SK-N-SH treated with all-trans-retinoic acid at 6 μM for 48 hours (cell line): ENCODE data around the gene TPK1.

Source experiments
- ATAC-seq: fragments of 200-7000 bp; cut with Tn5 transposase; 3 replicates; pipeline ENCODE4 v1.9.1; 2020; ENCODE audit warnings: mild to moderate bottlenecking, moderate library complexity
- BACH2 ChIP-seq: fragments of 250-450 bp; sonication (Bioruptor Pico); IDR thresholded peaks from 2 replicates; pipeline ENCODE4 v1.9.0; 2021; ENCODE audit warnings: mild to moderate bottlenecking, borderline replicate concordance
- CSDC2 ChIP-seq: fragments of 250-450 bp; sonication (Bioruptor Pico); IDR thresholded peaks from 2 replicates; pipeline ENCODE4 v1.5.0; 2020; ENCODE audit warnings: mild to moderate bottlenecking, moderate library complexity
- ESRRG ChIP-seq: fragments of 250-450 bp; sonication (Bioruptor Pico); IDR thresholded peaks from 2 replicates; pipeline ENCODE4 v1.6.1; 2021; ENCODE audit warnings: mild to moderate bottlenecking
- GLIS3 ChIP-seq: fragments of 250-450 bp; sonication (Bioruptor Pico); IDR thresholded peaks from 2 replicates; pipeline ENCODE4 v1.5.0; 2020; ENCODE audit warnings: mild to moderate bottlenecking, moderate library complexity
- OSR1 ChIP-seq: fragments of 250-450 bp; sonication (Bioruptor Pico); IDR thresholded peaks from 2 replicates; pipeline ENCODE4 v1.8.0; 2022; ENCODE audit warnings: moderate library complexity, mild to moderate bottlenecking, inconsistent platforms
- RARB ChIP-seq: fragments of 250-450 bp; sonication (Bioruptor Pico); IDR thresholded peaks from 2 replicates; pipeline ENCODE4 v1.8.0; 2021; ENCODE audit warnings: mild to moderate bottlenecking, moderate library complexity
- SNAI2 ChIP-seq: fragments of 250-450 bp; sonication (Bioruptor Pico); IDR thresholded peaks from 2 replicates; pipeline ENCODE4 v1.5.0; 2020; ENCODE audit warnings: mild to moderate bottlenecking, moderate library complexity
- TCF4 ChIP-seq: fragments of 250-450 bp; sonication (Bioruptor Pico); IDR thresholded peaks from 2 replicates; pipeline ENCODE4 v1.8.0; 2021; ENCODE audit warnings: mild to moderate bottlenecking, moderate library complexity, borderline replicate concordance
- TOX ChIP-seq: fragments of 250-450 bp; sonication (Bioruptor Pico); IDR thresholded peaks from 2 replicates; pipeline ENCODE4 v1.8.0; 2021; ENCODE audit warnings: mild to moderate bottlenecking, moderate library complexity, borderline replicate concordance
- ZC3H10 ChIP-seq: fragments of 250-450 bp; sonication (Bioruptor Pico); IDR thresholded peaks from 2 replicates; pipeline ENCODE4 v1.5.1; 2021; ENCODE audit warnings: mild to moderate bottlenecking, moderate library complexity
- ZFP3 ChIP-seq: fragments of 250-450 bp; sonication (Bioruptor Pico); IDR thresholded peaks from 2 replicates; pipeline ENCODE4 v1.5.0; 2020; ENCODE audit warnings: mild to moderate bottlenecking, moderate library complexity
- ZFP30 ChIP-seq: fragments of 450-650 bp; formaldehyde crosslinking; IDR thresholded peaks from 2 replicates; pipeline ENCODE4 v1.5.0; 2022; ENCODE audit warnings: mild to moderate bottlenecking, moderate library complexity
- ZNF565 ChIP-seq: fragments of 450-650 bp; formaldehyde crosslinking; conservative IDR thresholded peaks from 2 replicates; pipeline ENCODE4 v1.5.0; 2020; ENCODE audit warnings: low read depth, mild to moderate bottlenecking, moderate library complexity
- TF ChIP-seq, protein P1 (sequence below): fragments of 250-450 bp; sonication (Bioruptor Pico); IDR thresholded peaks from 2 replicates; pipeline ENCODE4 v1.8.0; 2020; ENCODE audit warnings: mild to moderate bottlenecking, moderate library complexity, borderline replicate concordance
- TF ChIP-seq, protein P2 (sequence below): fragments of 250-450 bp; sonication (Bioruptor Pico); IDR thresholded peaks from 2 replicates; pipeline ENCODE4 v1.5.1; 2021; ENCODE audit warnings: mild to moderate bottlenecking, moderate library complexity

Gene TPK1

DNA sequence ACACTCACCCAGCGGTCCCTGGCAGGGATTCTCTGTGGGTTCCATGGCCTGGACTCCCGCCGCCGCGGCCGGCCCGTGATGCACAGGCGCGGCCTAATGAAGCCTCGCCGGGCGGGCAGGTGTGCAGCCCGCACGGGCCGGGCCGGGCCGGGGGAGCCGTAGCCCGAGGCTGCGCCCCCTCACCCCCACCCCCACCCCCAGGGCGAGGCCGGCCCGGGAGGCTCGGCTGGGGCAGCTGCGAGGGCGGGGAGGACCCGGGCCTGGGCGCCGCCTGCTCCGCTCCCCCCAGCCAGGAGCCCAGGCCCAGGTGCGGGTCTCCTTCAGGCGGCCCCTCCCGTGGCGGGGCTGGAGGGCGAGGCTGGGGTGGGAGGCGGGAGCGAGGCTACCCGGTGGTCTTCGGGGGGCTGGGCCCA is 432.2 kb downstream of the TPK1 start, which contains the start of gene NOBOX (continued):
- TF ChIP-seq, protein P1, sequence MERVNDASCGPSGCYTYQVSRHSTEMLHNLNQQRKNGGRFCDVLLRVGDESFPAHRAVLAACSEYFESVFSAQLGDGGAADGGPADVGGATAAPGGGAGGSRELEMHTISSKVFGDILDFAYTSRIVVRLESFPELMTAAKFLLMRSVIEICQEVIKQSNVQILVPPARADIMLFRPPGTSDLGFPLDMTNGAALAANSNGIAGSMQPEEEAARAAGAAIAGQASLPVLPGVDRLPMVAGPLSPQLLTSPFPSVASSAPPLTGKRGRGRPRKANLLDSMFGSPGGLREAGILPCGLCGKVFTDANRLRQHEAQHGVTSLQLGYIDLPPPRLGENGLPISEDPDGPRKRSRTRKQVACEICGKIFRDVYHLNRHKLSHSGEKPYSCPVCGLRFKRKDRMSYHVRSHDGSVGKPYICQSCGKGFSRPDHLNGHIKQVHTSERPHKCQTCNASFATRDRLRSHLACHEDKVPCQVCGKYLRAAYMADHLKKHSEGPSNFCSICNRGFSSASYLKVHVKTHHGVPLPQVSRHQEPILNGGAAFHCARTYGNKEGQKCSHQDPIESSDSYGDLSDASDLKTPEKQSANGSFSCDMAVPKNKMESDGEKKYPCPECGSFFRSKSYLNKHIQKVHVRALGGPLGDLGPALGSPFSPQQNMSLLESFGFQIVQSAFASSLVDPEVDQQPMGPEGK (CRISPR knock-in tag): no peak
- no peak for TF ChIP-seq GLIS3 (CRISPR knock-in tag)
- TF ChIP-seq BACH2 (CRISPR knock-in tag): no peak

DNA sequence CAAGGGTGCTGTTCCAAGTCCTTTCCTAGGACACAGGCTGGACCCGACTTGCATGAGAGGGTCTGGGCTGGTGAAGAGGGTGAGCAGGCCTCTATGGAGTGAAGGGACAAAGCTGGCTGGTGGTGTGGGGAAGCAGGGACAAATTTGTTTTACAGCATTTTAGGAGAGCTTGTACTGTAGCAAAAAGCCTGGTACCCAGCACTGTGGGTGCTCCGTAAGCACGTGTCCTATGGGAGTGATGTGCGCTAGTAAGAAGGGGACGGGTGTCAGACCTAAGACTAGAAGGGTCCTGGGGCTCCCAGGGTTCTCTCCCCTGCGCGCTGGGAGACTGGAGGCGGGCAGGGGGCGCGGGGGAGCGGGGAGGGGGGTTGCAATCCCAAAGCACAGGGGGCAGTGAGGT is 432.8 kb downstream of the TPK1 start:
- no peak for ATAC-seq
- no peak for TF ChIP-seq ZNF565 (CRISPR knock-in tag)
- TF ChIP-seq TCF4: no peak
- TF ChIP-seq ZFP3 (CRISPR knock-in tag): no peak
- no peak for TF ChIP-seq SNAI2 (CRISPR knock-in tag)
- no peak for TF ChIP-seq ZFP30 (CRISPR knock-in tag)
- TF ChIP-seq BACH2 (CRISPR knock-in tag): no peak
- no peak for TF ChIP-seq RARB (CRISPR knock-in tag)
- no peak for TF ChIP-seq ZC3H10 (CRISPR knock-in tag)
- no peak for TF ChIP-seq CSDC2 (CRISPR knock-in tag)
- TF ChIP-seq OSR1 (CRISPR knock-in tag): no peak
- TF ChIP-seq, protein P2, sequence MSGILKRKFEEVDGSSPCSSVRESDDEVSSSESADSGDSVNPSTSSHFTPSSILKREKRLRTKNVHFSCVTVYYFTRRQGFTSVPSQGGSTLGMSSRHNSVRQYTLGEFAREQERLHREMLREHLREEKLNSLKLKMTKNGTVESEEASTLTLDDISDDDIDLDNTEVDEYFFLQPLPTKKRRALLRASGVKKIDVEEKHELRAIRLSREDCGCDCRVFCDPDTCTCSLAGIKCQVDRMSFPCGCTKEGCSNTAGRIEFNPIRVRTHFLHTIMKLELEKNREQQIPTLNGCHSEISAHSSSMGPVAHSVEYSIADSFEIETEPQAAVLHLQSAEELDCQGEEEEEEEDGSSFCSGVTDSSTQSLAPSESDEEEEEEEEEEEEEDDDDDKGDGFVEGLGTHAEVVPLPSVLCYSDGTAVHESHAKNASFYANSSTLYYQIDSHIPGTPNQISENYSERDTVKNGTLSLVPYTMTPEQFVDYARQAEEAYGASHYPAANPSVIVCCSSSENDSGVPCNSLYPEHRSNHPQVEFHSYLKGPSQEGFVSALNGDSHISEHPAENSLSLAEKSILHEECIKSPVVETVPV: no peak
- TF ChIP-seq ESRRG (CRISPR knock-in tag): no peak
- TF ChIP-seq TOX (CRISPR knock-in tag): no peak
